K562 (cell line): ENCODE results near the gene DGCR2. TPM values are rescaled to one million over a fixed set of nuclear protein-coding genes. Genes with fewer than 3 reads are reported as not detected.
A peak's percentile ranks its signal among the peaks of the same experiment; 100 is the strongest.

Source experiments
- ARID4B ChIP-seq: sonication (generic); formaldehyde crosslinking; IDR thresholded peaks from 2 replicates; pipeline ENCODE4 v1.8.0; 2022; ENCODE audit warnings: mild to moderate bottlenecking, missing genetic modification reagents
- BRCA1 ChIP-seq, 2 experiments: fragments of 450-650 bp in 1 of 2; sonication (generic) in 1 of 2; formaldehyde crosslinking in 1 of 2; IDR thresholded peaks; 2 replicates each; pipeline versions ENCODE4 v1.5.0 to v1.6.1; 2017 to 2020; ENCODE audit warnings: mild to moderate bottlenecking in 1 of 2, missing genetic modification reagents in 1 of 2
- HNRNPK ChIP-seq: fragments of 200-400 bp; formaldehyde crosslinking; IDR thresholded peaks from one replicate; pipeline ENCODE4 v1.6.1; 2018; ENCODE audit warnings: mild to moderate bottlenecking, low read depth, low read length; ENCODE audit not compliant: poor library complexity, severe bottlenecking
- MBD2 ChIP-seq: sonication (generic); IDR thresholded peaks from 2 replicates; pipeline ENCODE4 v1.6.1; 2016; ENCODE audit warnings: low read depth, borderline replicate concordance
- NCOR1 ChIP-seq: fragments of 450-650 bp; IDR thresholded peaks from 2 replicates; pipeline ENCODE4 v1.6.1; 2016; ENCODE audit warnings: mild to moderate bottlenecking, moderate library complexity
- PHTF2 ChIP-seq: fragments of 250-450 bp; sonication (Bioruptor Pico); IDR thresholded peaks from 2 replicates; pipeline ENCODE4 v1.5.0; 2021; ENCODE audit warnings: mild to moderate bottlenecking
- PURB ChIP-seq: sonication (generic); formaldehyde crosslinking; IDR thresholded peaks from 2 replicates; pipeline ENCODE4 v1.9.0; 2021; ENCODE audit warnings: low read depth, mild to moderate bottlenecking, missing genetic modification reagents
- RAD51 ChIP-seq: fragments of 450-650 bp; IDR thresholded peaks from 2 replicates; pipeline ENCODE4 v1.7.1; 2016; ENCODE audit warnings: low read depth, mild to moderate bottlenecking, borderline replicate concordance
- SMARCA5 ChIP-seq: fragments of 450-650 bp; IDR thresholded peaks from 2 replicates; pipeline ENCODE4 v1.6.1; 2016
- TAF9B ChIP-seq: fragments of 450-650 bp; IDR thresholded peaks from 2 replicates; pipeline ENCODE4 v1.6.1; 2018; ENCODE audit warnings: mild to moderate bottlenecking; ENCODE audit not compliant: partially characterized antibody
- TEAD1 ChIP-seq, 2 experiments: fragments of 450-650 bp in 1 of 2; sonication (generic) in 1 of 2; formaldehyde crosslinking; IDR thresholded peaks; 2 replicates each; pipeline versions ENCODE4 v1.4.0 to v1.8.0; 2020 to 2022; ENCODE audit warnings: mild to moderate bottlenecking in 2 of 2, missing genetic modification reagents in 1 of 2
- TEAD4 ChIP-seq, 2 experiments: sonication (generic) in 1 of 2; formaldehyde crosslinking in 1 of 2; IDR thresholded peaks; 2 replicates each; pipeline versions ENCODE4 v1.6.1 to v1.8.0; 2012 to 2022; ENCODE audit warnings: borderline replicate concordance in 1 of 2, inconsistent platforms in 1 of 2, low read length in 1 of 2, mild to moderate bottlenecking in 1 of 2, missing genetic modification reagents in 1 of 2
- ZNF224 ChIP-seq: sonication (generic); formaldehyde crosslinking; IDR thresholded peaks from 2 replicates; pipeline ENCODE4 v1.8.0; 2022; ENCODE audit warnings: mild to moderate bottlenecking, missing genetic modification reagents
- ZNF23 ChIP-seq: fragments of 250-450 bp; sonication (Bioruptor Pico); IDR thresholded peaks from 2 replicates; pipeline ENCODE4 v1.4.0; 2020; ENCODE audit warnings: mild to moderate bottlenecking
- ZNF274 ChIP-seq: IDR thresholded peaks from 2 replicates; pipeline ENCODE4 v1.6.1; 2011; ENCODE audit warnings: low read depth, mild to moderate bottlenecking, low read length, moderate library complexity, borderline replicate concordance
- ZNF398 ChIP-seq: fragments of 250-450 bp; sonication (Bioruptor Pico); IDR thresholded peaks from 2 replicates; pipeline ENCODE4 v1.8.0; 2021; ENCODE audit warnings: moderate library complexity, mild to moderate bottlenecking, inconsistent platforms
- ZNF41 ChIP-seq: fragments of 250-450 bp; sonication (Bioruptor Pico); conservative IDR thresholded peaks from 2 replicates; pipeline ENCODE4 v1.4.0; 2020; ENCODE audit warnings: mild to moderate bottlenecking
- ZNF668 ChIP-seq: fragments of 250-450 bp; sonication (Bioruptor Pico); IDR thresholded peaks from 2 replicates; pipeline ENCODE4 v1.8.0; 2022; ENCODE audit warnings: mild to moderate bottlenecking, inconsistent platforms
- ZNF75A ChIP-seq: fragments of 450-650 bp; formaldehyde crosslinking; IDR thresholded peaks from 2 replicates; pipeline ENCODE4 v1.4.0; 2020; ENCODE audit warnings: mild to moderate bottlenecking
- polyA plus RNA-seq, 8 experiments: library from polyadenylated mRNA; depleted of rRNA in 4 of 8; stranded (reverse) in 5 of 8; unstranded in 3 of 8; fragments of >200 nt; fragmentation: Nextera tagmentation in 2 of 8; fragmentation: Illumina TruSeq in 1 of 8; extraction: Ambion mirVana in 2 of 8; extraction: Trizol in 1 of 8; gene quantifications; 2 replicates each; pipeline versions ENCODE4 v1.2.1 to v1.2.3, GENCODE V29; 2011 to 2014; ENCODE audit warnings: inconsistent platforms in 1 of 8, missing spikeins in 1 of 8
- total RNA-seq, 7 experiments: library from RNA; depleted of rRNA in 6 of 7; stranded (reverse); fragments of >200 nt in 6 of 7; fragmentation: Illumina TruSeq in 2 of 7; extraction: Trizol in 2 of 7; gene quantifications; 2 replicates each; pipeline versions ENCODE4 v1.2.1 to v1.2.3, GENCODE V29; 2011 to 2021; ENCODE audit warnings: low replicate concordance in 1 of 7
- TF ChIP-seq, protein P1 (sequence below): fragments of 250-450 bp; sonication (Bioruptor Pico); IDR thresholded peaks from 2 replicates; pipeline ENCODE4 v1.6.1; 2021; ENCODE audit warnings: mild to moderate bottlenecking

The DGCR2 gene
- total and polyA plus RNA-seq, 9 of the 15 experiments (the other 6 are each of a cell fraction or from before 2014, with no cell fraction given), result 0.69 to 101 (median 56.4) TPM

DNA sequence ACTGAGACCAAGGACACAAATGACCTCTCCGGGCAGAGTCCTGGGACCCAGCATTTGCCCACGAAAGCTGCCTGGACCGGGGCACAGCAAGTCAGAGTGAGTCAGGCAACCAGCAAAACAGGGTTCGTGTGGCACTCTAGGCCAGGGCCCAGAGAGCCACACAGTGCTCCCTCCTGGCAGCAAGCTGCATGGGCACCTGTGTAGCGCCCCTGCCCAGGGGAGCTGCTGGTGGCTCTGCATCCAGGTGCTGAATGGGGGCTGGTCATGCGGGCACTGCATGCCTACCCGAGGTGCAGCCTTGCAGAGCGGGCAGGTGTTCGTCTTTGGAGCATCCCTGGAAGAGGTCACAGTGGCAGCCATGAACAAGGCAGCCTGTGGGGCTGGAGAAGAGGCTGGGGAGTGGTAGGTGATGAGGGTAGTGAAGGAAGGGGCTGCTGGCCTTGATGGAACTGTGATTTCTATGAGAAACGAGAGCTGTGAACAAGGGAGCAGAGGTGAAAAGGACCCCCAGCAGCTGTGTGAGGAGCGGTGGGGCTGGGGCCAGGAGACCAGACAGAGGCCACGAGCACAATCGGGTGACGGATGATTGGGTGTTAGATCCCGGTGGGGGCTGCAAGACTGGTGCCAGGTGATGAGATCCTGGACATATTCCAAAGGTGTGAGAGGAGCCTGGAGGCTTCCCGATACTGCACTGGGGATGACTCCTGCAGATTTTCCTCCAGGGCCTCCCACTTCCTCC lies 63.3 kb downstream of the DGCR2 start (continued):
- no peak for TF ChIP-seq BRCA1 (IDR thresholded peaks at IDR 0.05)
- peak; percentile 93; the same call in 1 of the 2 replicates for TF ChIP-seq BRCA1 (CRISPR knock-in tag; IDR thresholded peaks at IDR 0.05)
- no peak for TF ChIP-seq NCOR1
- TF ChIP-seq ZNF75A (CRISPR knock-in tag), result no peak
- TF ChIP-seq ZNF41, result no peak
- TF ChIP-seq ZNF668 (CRISPR knock-in tag), result no peak
- TF ChIP-seq RAD51, result no peak
- no peak for TF ChIP-seq ZNF274
- TF ChIP-seq TEAD4 (IDR thresholded peaks at IDR 0.05; ENCODE audit: low read length), result no peak
- 0 out of 2 replicates have a peak, but pooled peaks have one; percentile 22 for TF ChIP-seq TEAD4 (CRISPR knock-in tag; IDR thresholded peaks at IDR 0.05; ENCODE audit: borderline replicate concordance)
- TF ChIP-seq ZNF398, result no peak
- no peak for TF ChIP-seq SMARCA5
- TF ChIP-seq HNRNPK, result no peak
- TF ChIP-seq TAF9B, result no peak
- TF ChIP-seq TEAD1 (CRISPR knock-in tag; IDR thresholded peaks at IDR 0.05), result peak in 1 of 2 experiments; percentile 72; a peak in 2 of 4 replicates
- TF ChIP-seq, protein P1, sequence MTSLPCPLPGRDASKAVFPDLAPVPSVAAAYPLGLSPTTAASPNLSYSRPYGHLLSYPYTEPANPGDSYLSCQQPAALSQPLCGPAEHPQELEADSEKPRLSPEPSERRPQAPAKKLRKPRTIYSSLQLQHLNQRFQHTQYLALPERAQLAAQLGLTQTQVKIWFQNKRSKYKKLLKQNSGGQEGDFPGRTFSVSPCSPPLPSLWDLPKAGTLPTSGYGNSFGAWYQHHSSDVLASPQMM (CRISPR knock-in tag), result no peak
- TF ChIP-seq ZNF23 (CRISPR knock-in tag), result no peak
- TF ChIP-seq MBD2, result no peak
- TF ChIP-seq PURB, result peak; percentile 89; the same call in 1 of the 2 replicates
- no peak for TF ChIP-seq ZNF224 (CRISPR knock-in tag)
- TF ChIP-seq ARID4B, result 0 out of 2 replicates have a peak, but pooled peaks have one; percentile 26
- TF ChIP-seq PHTF2 (CRISPR knock-in tag), result no peak
